ENCODE results near the gene ALOX5.

DNA sequence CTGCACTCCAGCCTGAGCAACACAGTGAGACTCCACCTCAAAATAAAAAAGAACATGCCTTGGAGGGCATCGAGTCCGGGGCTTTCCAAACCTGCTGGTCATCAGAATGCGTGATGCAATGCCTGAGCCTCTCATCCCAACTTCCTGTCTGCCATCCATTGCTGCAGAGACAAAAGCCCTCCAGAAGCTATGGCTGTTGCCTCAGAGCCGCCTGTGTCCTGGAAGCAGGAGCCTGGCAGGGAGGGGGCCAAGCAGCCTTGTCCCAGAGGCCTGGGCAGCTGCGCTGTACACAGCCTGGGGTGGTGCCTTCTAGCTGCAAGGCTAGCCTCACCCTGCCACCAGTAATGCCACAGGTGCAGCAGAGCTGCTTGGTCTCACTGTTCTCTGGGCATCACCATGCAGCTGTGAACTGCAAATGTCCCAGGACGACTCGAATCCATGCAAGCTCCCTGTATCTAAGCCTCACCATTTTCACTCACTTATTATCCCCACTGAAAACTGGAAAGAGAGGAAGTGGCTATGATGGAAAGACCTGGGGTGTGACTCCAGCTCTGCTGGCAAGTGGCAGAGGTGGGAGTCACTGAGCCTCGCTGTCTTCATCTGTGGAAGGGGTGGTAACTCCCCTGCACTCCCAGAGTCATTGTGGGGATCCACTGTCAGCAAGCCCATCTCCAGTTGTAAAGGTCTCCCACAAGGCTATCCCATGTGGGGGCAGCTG is 7.0 kb downstream of the ALOX5 start:
- TF ChIP-seq, protein P1, sequence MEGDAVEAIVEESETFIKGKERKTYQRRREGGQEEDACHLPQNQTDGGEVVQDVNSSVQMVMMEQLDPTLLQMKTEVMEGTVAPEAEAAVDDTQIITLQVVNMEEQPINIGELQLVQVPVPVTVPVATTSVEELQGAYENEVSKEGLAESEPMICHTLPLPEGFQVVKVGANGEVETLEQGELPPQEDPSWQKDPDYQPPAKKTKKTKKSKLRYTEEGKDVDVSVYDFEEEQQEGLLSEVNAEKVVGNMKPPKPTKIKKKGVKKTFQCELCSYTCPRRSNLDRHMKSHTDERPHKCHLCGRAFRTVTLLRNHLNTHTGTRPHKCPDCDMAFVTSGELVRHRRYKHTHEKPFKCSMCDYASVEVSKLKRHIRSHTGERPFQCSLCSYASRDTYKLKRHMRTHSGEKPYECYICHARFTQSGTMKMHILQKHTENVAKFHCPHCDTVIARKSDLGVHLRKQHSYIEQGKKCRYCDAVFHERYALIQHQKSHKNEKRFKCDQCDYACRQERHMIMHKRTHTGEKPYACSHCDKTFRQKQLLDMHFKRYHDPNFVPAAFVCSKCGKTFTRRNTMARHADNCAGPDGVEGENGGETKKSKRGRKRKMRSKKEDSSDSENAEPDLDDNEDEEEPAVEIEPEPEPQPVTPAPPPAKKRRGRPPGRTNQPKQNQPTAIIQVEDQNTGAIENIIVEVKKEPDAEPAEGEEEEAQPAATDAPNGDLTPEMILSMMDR (IDR thresholded peaks at IDR 0.05), result no peak
- no peak for TF ChIP-seq POLR2A (IDR thresholded peaks at IDR 0.05)
- TF ChIP-seq POLR2AphosphoS5 (IDR thresholded peaks at IDR 0.05), result no peak

Data from suprapubic skin (tissue), 4 donors.